HCEC 1CT (cell line): ENCODE results near the gene GPR157.
A peak's percentile ranks its signal among the peaks of the same experiment; 100 is the strongest.
"Not testable (repeated sequence)": the region's sequence is repeated elsewhere in the genome, so short reads cannot be mapped to it uniquely, and the experiment has no call there.

Experiments
- DNase-seq: peaks from one replicate; pipeline ENCODE4 v3.0.0-alpha.2; 2017

GPR157 gene

GRCh38 chr1:9112961-9113880, 15.7 kb downstream of the GPR157 start:
- DNase-seq: no peak

GRCh38 chr1:9111957-9112356, 16.9 kb downstream of the GPR157 start:
- no peak for DNase-seq

- DNase-seq: no peak
Measured at GRCh38 chr1:9111357-9111691, 17.6 kb downstream of the GPR157 start.

GRCh38 chr1:9110669-9111356, 18.1 kb downstream of the GPR157 start:
- DNase-seq: peak; percentile 68

GRCh38 chr1:9108056-9108665, 20.7 kb downstream of the GPR157 start:
- no peak for DNase-seq

GRCh38 chr1:9107136-9107535, 21.8 kb downstream of the GPR157 start:
- DNase-seq: no peak

- DNase-seq: no peak
Measured at GRCh38 chr1:9106286-9106685, 22.6 kb downstream of the GPR157 start.

GRCh38 chr1:9105336-9105867, 23.5 kb downstream of the GPR157 start:
- no peak for DNase-seq

GRCh38 chr1:9101510-9102146, 27.3 kb downstream of the GPR157 start:
- peak; percentile 68 for DNase-seq

- peak; percentile 41 for DNase-seq
Measured at GRCh38 chr1:9100471-9101043, 28.3 kb downstream of the GPR157 start.

- DNase-seq: no peak
Measured at GRCh38 chr1:9099555-9099954, 29.3 kb downstream of the GPR157 start.

- no peak for DNase-seq
Measured at GRCh38 chr1:9097947-9098705, 30.8 kb downstream of the GPR157 start.

- DNase-seq: no peak
Measured at GRCh38 chr1:9095818-9096217, 33.1 kb downstream of the GPR157 start.

- not testable (repeated sequence) for DNase-seq
Measured at GRCh38 chr1:9093996-9094595, 34.8 kb downstream of the GPR157 start.

GRCh38 chr1:9093581-9093980, 35.3 kb downstream of the GPR157 start:
- no peak for DNase-seq

GRCh38 chr1:9093091-9093490, 35.8 kb downstream of the GPR157 start:
- DNase-seq: no peak

GRCh38 chr1:9088807-9089206, 40.1 kb downstream of the GPR157 start:
- no peak for DNase-seq

- no peak for DNase-seq
Measured at GRCh38 chr1:9087411-9088125, 41.3 kb downstream of the GPR157 start.

- no peak for DNase-seq
Measured at GRCh38 chr1:9086796-9087195, 42.1 kb downstream of the GPR157 start.

- peak; percentile 34 for DNase-seq
Measured at GRCh38 chr1:9086045-9086444, 42.9 kb downstream of the GPR157 start.
